Stimulated activated CD8-positive, alpha-beta memory T cell treated with anti-CD3 and anti-CD28 coated beads, Interleukin-4, amount 100 ng/mL, for 24 hours (primary cell): Measurements from ENCODE around the gene OR14A2.
"Not testable (repeated sequence)": the region's sequence is repeated elsewhere in the genome, so short reads cannot be mapped to it uniquely, and the experiment has no call there.

Experiments used
- DNase-seq: peaks from one replicate; pipeline ENCODE4 v3.0.0-alpha.2; 2020; ENCODE audit warnings: low read depth

Gene OR14A2

GRCh38 chr1:247748041-247748440, at the start of gene OR14A2:
Gene OR14A2 (minus strand): TSS chr1:247748141.
- DNase-seq, result no peak

GRCh38 chr1:247797518-247797917, 49.6 kb upstream of the OR14A2 start:
- no peak for DNase-seq

- DNase-seq, result no peak
Measured at GRCh38 chr1:247769603-247770002, 21.7 kb upstream of the OR14A2 start.

GRCh38 chr1:247760456-247760855, 12.5 kb upstream of the OR14A2 start, which contains the start of gene OR1C1:
Gene OR1C1 (minus strand): TSS chr1:247760556. CDS start chr1:247758406, 2,150 bp downstream.
- DNase-seq, result no peak

- DNase-seq, result not testable (repeated sequence)
Measured at GRCh38 chr1:247754311-247754710, 6.4 kb upstream of the OR14A2 start.

GRCh38 chr1:247749870-247750269, 1.9 kb upstream of the OR14A2 start:
- DNase-seq, result no peak

GRCh38 chr1:247747616-247748015, 325 bp downstream of the OR14A2 start:
- DNase-seq, result no peak

- DNase-seq, result no peak
Measured at GRCh38 chr1:247746391-247746935, 1.5 kb downstream of the OR14A2 start.

GRCh38 chr1:247742215-247742760, 5.7 kb downstream of the OR14A2 start:
- DNase-seq, result not testable (repeated sequence)

- DNase-seq, result no peak
Measured at GRCh38 chr1:247741756-247742155, 6.2 kb downstream of the OR14A2 start.

- no peak for DNase-seq
Measured at GRCh38 chr1:247740721-247741120, 7.2 kb downstream of the OR14A2 start.

GRCh38 chr1:247738315-247738714, 9.6 kb downstream of the OR14A2 start, which contains the start of gene OR14K1:
Gene OR14K1 (plus strand): TSS chr1:247738615. CDS start chr1:247738615, 0 bp downstream.
- DNase-seq, result no peak

- no peak for DNase-seq
Measured at GRCh38 chr1:247721222-247721621, 26.7 kb downstream of the OR14A2 start.

- no peak for DNase-seq
Measured at GRCh38 chr1:247716546-247716945, 31.4 kb downstream of the OR14A2 start, which contains the start of gene OR6F1. Gene OR6F1 (minus strand): TSS chr1:247716646. CDS start chr1:247712755, 3,891 bp downstream.

GRCh38 chr1:247713753-247714152, 34.2 kb downstream of the OR14A2 start:
- no peak for DNase-seq

GRCh38 chr1:247710681-247711080, 37.3 kb downstream of the OR14A2 start:
- DNase-seq, result not testable (repeated sequence)

GRCh38 chr1:247701338-247701737, 46.6 kb downstream of the OR14A2 start:
- DNase-seq, result no peak

- peak; percentile 3 for DNase-seq
Measured at GRCh38 chr1:247681288-247681897, 66.5 kb downstream of the OR14A2 start.

- no peak for DNase-seq
Measured at GRCh38 chr1:247680171-247680570, 67.8 kb downstream of the OR14A2 start.

GRCh38 chr1:247679639-247680038, 68.3 kb downstream of the OR14A2 start, which contains the start of gene OR13G1:
Gene OR13G1 (minus strand): TSS chr1:247679739. CDS start chr1:247673041, 6,698 bp downstream.
- DNase-seq, result no peak
